ENCODE results near the gene KHDC1L.

The KHDC1L gene

GRCh38 chr6:73204252-73204651 is 21.0 kb downstream of the KHDC1L start:
- TF ChIP-seq EZH2phosphoT487 (IDR thresholded peaks at IDR 0.05; ENCODE audit: borderline replicate concordance, low read length): no peak
- TF ChIP-seq CTCF (IDR thresholded peaks at IDR 0.05; ENCODE audit: low read depth, low read length, poor library complexity, severe bottlenecking): no peak
- Histone ChIP-seq H3K4me1 (ENCODE audit: control insufficient read depth, low read length) (no peaks in the 10 kb centered on the region), H3K27me3 (ENCODE audit: control insufficient read depth, low read length) (peaks cover 2% of the 10 kb centered on the region; the same call in 1 of the 2 replicates), H3K36me3 (ENCODE audit: control insufficient read depth, low read length) (no peaks in the 10 kb centered on the region), H4K20me1 (ENCODE audit: control insufficient read depth, insufficient read depth, low read depth, low read length) (no peaks in the 10 kb centered on the region), H3K4me3 (ENCODE audit: low read length) (no peak overlapping the region), H3K9me2 (replicated peaks; ENCODE audit: control insufficient read depth, low read length) (no peaks in the 10 kb centered on the region), H3K27ac (ENCODE audit: low read depth, low read length) (no peak overlapping the region), H3K79me2 (ENCODE audit: control insufficient read depth, low read length) (no peaks in the 10 kb centered on the region), H3K9me3 (ENCODE audit: control insufficient read depth, insufficient read depth, low read length) (no peaks in the 10 kb centered on the region), H3K4me2 (ENCODE audit: low read length) (no peak overlapping the region), H3F3A (ENCODE audit: control insufficient read depth, insufficient read depth) (no peaks in the 10 kb centered on the region)

- H4K20me1 ChIP-seq (ENCODE audit: control insufficient read depth, insufficient read depth, low read depth, low read length): no peaks in the 10 kb centered on the region
- no peaks in the 10 kb centered on the region for H3K9me3 ChIP-seq (ENCODE audit: control insufficient read depth, insufficient read depth, low read length)
- H3K4me2 ChIP-seq (ENCODE audit: low read length): no peak overlapping the region
- H3K9me2 ChIP-seq (replicated peaks; ENCODE audit: control insufficient read depth, low read length): no peaks in the 10 kb centered on the region
- TF ChIP-seq CTCF (IDR thresholded peaks at IDR 0.05; ENCODE audit: low read depth, low read length, poor library complexity, severe bottlenecking) (no peak), EZH2phosphoT487 (IDR thresholded peaks at IDR 0.05; ENCODE audit: borderline replicate concordance, low read length) (no peak)
- no peak overlapping the region for H3K27ac ChIP-seq (ENCODE audit: low read depth, low read length)
- H3F3A ChIP-seq (ENCODE audit: control insufficient read depth, insufficient read depth): no peaks in the 10 kb centered on the region
- H3K79me2 ChIP-seq (ENCODE audit: control insufficient read depth, low read length): no peaks in the 10 kb centered on the region
- peaks cover 2% of the 10 kb centered on the region; the same call in 1 of the 2 replicates for H3K27me3 ChIP-seq (ENCODE audit: control insufficient read depth, low read length)
- H3K4me1 ChIP-seq (ENCODE audit: control insufficient read depth, low read length): peaks cover 4% of the 10 kb centered on the region
- H3K36me3 ChIP-seq (ENCODE audit: control insufficient read depth, low read length): no peaks in the 10 kb centered on the region
- H3K4me3 ChIP-seq (ENCODE audit: low read length): no peak overlapping the region
Observed at GRCh38 chr6:73203098-73203497, 22.2 kb downstream of the KHDC1L start.

GRCh38 chr6:73200735-73201134 is 24.6 kb downstream of the KHDC1L start:
- no peak overlapping the region for H3K4me2 ChIP-seq (ENCODE audit: low read length)
- no peaks in the 10 kb centered on the region for H3K79me2 ChIP-seq (ENCODE audit: control insufficient read depth, low read length)
- TF ChIP-seq EZH2phosphoT487 (IDR thresholded peaks at IDR 0.05; ENCODE audit: borderline replicate concordance, low read length) (no peak), CTCF (IDR thresholded peaks at IDR 0.05; ENCODE audit: low read depth, low read length, poor library complexity, severe bottlenecking) (no peak)
- no peak overlapping the region for H3K4me3 ChIP-seq (ENCODE audit: low read length)
- H4K20me1 ChIP-seq (ENCODE audit: control insufficient read depth, insufficient read depth, low read depth, low read length): no peaks in the 10 kb centered on the region
- H3K27ac ChIP-seq (ENCODE audit: low read depth, low read length): no peak overlapping the region
- H3K9me2 ChIP-seq (replicated peaks; ENCODE audit: control insufficient read depth, low read length): no peaks in the 10 kb centered on the region
- peaks cover 8% of the 10 kb centered on the region for H3K4me1 ChIP-seq (ENCODE audit: control insufficient read depth, low read length)
- H3K27me3 ChIP-seq (ENCODE audit: control insufficient read depth, low read length): no peaks in the 10 kb centered on the region
- no peaks in the 10 kb centered on the region; the same call in 1 of the 2 replicates for H3F3A ChIP-seq (ENCODE audit: control insufficient read depth, insufficient read depth)
- H3K36me3 ChIP-seq (ENCODE audit: control insufficient read depth, low read length): peaks cover 16% of the 10 kb centered on the region
- no peaks in the 10 kb centered on the region for H3K9me3 ChIP-seq (ENCODE audit: control insufficient read depth, insufficient read depth, low read length)

All from DOHH2 (cell line).